HL-60 (cell line): ENCODE results near the gene CTBP2.

Experiments
- DNase-seq, 2 experiments: peaks; one replicate each; pipeline ENCODE4 v3.0.0-alpha.2; 2010 to 2020; ENCODE audit warnings: low read depth in 1 of 2, low spot score in 1 of 2
- H3K27ac ChIP-seq: fragments of 250-450 bp; sonication (Bioruptor Pico); replicated peaks from 2 replicates; pipeline ENCODE4 v1.5.1; 2020; ENCODE audit warnings: mild to moderate bottlenecking, moderate library complexity
- H3K27me3 ChIP-seq: fragments of 250-450 bp; sonication (Bioruptor Pico); 2 replicates; pipeline ENCODE4 v1.5.1; 2021; ENCODE audit warnings: mild to moderate bottlenecking, moderate library complexity; ENCODE audit not compliant: insufficient read depth, poor library complexity, severe bottlenecking
- H3K4me3 ChIP-seq: replicated peaks from 2 replicates; pipeline ENCODE4 v1.5.1; 2011; ENCODE audit warnings: mild to moderate bottlenecking, control low read depth, low read length; ENCODE audit not compliant: insufficient read depth
- GABPA ChIP-seq: IDR thresholded peaks from 2 replicates; pipeline ENCODE4 v1.6.1; 2012; ENCODE audit warnings: low read depth
- POLR2AphosphoS5 ChIP-seq: IDR thresholded peaks from 2 replicates; pipeline ENCODE4 v1.6.1; 2012; ENCODE audit warnings: low read depth
- REST ChIP-seq: IDR thresholded peaks from 2 replicates; pipeline ENCODE4 v1.6.1; 2012; ENCODE audit warnings: low read depth; ENCODE audit not compliant: insufficient replicate concordance
- SPI1 ChIP-seq: IDR thresholded peaks from 2 replicates; pipeline ENCODE4 v1.6.1; 2012; ENCODE audit warnings: low read depth, mild to moderate bottlenecking, borderline replicate concordance
- TF ChIP-seq, protein P1 (sequence below): IDR thresholded peaks from one replicate; pipeline ENCODE4 v1.5.1; 2011; ENCODE audit warnings: low read length, control low read depth, inconsistent platforms; ENCODE audit not compliant: insufficient read depth

The CTBP2 gene

DNA sequence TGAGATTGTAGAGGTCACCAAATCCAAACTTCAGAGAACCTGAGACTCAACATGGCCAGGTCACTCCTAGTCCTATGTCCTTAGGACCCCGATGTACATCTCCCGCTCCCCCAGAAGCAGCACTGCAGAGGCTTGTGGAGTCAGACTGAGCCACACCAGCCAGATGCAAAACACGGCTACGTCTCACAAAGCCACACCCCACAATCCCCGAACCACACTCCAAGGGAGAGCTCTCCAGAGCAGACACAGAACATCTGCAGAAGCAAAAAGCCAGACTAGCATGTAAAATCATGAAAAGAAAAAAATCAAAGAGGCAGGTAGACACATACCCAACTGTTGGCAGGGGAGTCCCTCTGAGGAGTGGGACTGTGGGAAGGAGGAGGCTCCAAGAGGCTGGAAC, 104.9 kb downstream of the CTBP2 start:
- H3K4me3 ChIP-seq = no peak overlapping the region
- no peak for DNase-seq
- TF ChIP-seq POLR2AphosphoS5 (no peak), SPI1 (no peak), GABPA (no peak), REST (no peak)
- TF ChIP-seq, protein P1, sequence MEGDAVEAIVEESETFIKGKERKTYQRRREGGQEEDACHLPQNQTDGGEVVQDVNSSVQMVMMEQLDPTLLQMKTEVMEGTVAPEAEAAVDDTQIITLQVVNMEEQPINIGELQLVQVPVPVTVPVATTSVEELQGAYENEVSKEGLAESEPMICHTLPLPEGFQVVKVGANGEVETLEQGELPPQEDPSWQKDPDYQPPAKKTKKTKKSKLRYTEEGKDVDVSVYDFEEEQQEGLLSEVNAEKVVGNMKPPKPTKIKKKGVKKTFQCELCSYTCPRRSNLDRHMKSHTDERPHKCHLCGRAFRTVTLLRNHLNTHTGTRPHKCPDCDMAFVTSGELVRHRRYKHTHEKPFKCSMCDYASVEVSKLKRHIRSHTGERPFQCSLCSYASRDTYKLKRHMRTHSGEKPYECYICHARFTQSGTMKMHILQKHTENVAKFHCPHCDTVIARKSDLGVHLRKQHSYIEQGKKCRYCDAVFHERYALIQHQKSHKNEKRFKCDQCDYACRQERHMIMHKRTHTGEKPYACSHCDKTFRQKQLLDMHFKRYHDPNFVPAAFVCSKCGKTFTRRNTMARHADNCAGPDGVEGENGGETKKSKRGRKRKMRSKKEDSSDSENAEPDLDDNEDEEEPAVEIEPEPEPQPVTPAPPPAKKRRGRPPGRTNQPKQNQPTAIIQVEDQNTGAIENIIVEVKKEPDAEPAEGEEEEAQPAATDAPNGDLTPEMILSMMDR = no peak
- no peak overlapping the region for H3K27ac ChIP-seq
- no peaks in the 10 kb centered on the region for H3K27me3 ChIP-seq

DNA sequence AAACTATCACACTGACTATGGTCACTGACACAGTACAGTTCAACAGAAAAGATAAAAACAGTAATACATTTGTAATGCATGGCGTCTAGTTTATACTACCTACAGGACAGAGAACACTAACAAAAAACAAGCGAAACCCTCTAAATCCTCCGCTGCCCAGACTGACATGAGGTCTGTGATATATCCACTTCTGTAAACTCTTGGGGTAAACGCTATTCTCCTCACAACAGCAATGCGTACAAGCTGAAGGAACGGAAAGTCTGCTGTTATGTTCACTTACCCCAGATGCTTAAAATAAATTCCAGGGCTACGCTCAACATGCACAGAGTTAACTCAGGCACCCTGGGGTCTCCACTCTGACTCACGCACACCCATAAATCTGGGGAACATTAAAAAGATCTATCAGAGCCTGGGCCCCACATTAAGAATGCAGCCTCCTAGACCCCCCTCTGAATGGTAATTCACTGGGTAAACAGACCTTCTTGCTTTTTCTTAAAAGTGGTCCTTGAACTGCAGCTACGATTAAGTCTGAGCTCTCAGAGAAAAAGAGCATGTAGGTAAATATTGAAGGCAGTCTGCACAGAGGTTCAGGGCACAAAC, 105.6 kb downstream of the CTBP2 start:
- no peaks in the 10 kb centered on the region for H3K27me3 ChIP-seq
- H3K27ac ChIP-seq = no peak overlapping the region
- no peak for DNase-seq
- no peak overlapping the region for H3K4me3 ChIP-seq
- TF ChIP-seq SPI1 (no peak), GABPA (no peak), POLR2AphosphoS5 (no peak), REST (no peak)
- TF ChIP-seq, protein P1 = no peak

DNA sequence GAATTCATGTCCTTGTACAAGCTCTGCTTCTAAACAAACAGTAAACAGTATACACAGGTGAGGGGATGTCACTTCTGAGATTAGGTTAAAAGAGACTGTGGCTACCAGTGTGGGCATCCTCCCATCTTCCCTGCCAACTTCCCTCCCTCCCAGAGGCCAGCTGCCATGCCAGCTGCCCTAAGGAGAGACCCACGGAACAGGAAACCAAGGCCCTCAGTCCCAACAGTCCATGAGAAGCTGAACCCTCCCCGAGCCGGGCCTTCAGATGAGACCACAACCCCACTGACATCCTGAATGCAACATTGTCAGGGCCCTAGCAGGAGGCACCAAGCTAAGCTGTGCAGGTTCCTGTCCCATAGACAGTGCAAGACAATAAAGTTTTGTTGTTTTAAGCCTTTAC, 106.1 kb downstream of the CTBP2 start:
- Histone ChIP-seq H3K27me3 (no peaks in the 10 kb centered on the region), H3K27ac (no peak overlapping the region), H3K4me3 (no peak overlapping the region)
- TF ChIP-seq REST (no peak), POLR2AphosphoS5 (no peak), SPI1 (no peak), GABPA (no peak)
- TF ChIP-seq, protein P1 = no peak
- no peak for DNase-seq
